ENCODE measurements around the gene TEX14.

- TF ChIP-seq CTCF (IDR thresholded peaks at IDR 0.05; ENCODE audit: insufficient read depth, low read length, poor library complexity, severe bottlenecking) (no peak), EZH2phosphoT487 (conservative IDR thresholded peaks at IDR 0.05; ENCODE audit: low read length) (no peak)
Observed at GRCh38 chr17:58507123-58507634, 184.7 kb downstream of the TEX14 start.

Data from SU-DHL-6 (cell line).